Lung (tissue), 12 donors: ENCODE measurements around the gene RAD17. TPM values are rescaled to one million over a fixed set of nuclear protein-coding genes. Genes with fewer than 3 reads are reported as not detected.
"Not testable (repeated sequence)": the region's sequence is repeated elsewhere in the genome, so short reads cannot be mapped to it uniquely, and the experiment has no call there.

Source experiments
- ATAC-seq: fragments of 200-7000 bp; cut with Tn5 transposase; one replicate; pipeline ENCODE4 v1.9.1; 2020; ENCODE audit warnings: moderate number of reproducible peaks; ENCODE audit not compliant: insufficient read depth, low FRiP score
- DNase-seq, 3 donors: peaks; one replicate each; pipeline ENCODE4 v3.0.0-alpha.2; 2013 to 2017
- H3K27ac ChIP-seq, 2 donors: one replicate each; pipeline ENCODE4 v1.5.1; 2013; ENCODE audit warnings: mild to moderate bottlenecking in 2 of 2, moderate library complexity in 2 of 2, control low read depth in 1 of 2, inconsistent platforms in 1 of 2, low read depth in 1 of 2, low read length in 1 of 2
- H3K27me3 ChIP-seq, 3 donors: one replicate each; pipeline ENCODE4 v1.5.1; 2013; ENCODE audit warnings: low read length in 2 of 3; ENCODE audit not compliant: control insufficient read depth in 3 of 3, insufficient read depth in 3 of 3
- H3K36me3 ChIP-seq, 4 donors: one replicate each; pipeline ENCODE4 v1.5.1; 2013; ENCODE audit warnings: low read length in 4 of 4, mild to moderate bottlenecking in 1 of 4, moderate library complexity in 1 of 4; ENCODE audit not compliant: control insufficient read depth in 4 of 4, insufficient read depth in 4 of 4
- H3K4me1 ChIP-seq, 5 donors: one replicate each; pipeline ENCODE4 v1.5.1; 2013; ENCODE audit warnings: low read length in 5 of 5, mild to moderate bottlenecking in 2 of 5, moderate library complexity in 1 of 5; ENCODE audit not compliant: control insufficient read depth in 5 of 5, insufficient read depth in 5 of 5
- H3K4me3 ChIP-seq: one replicate; pipeline ENCODE4 v1.5.1; 2013; ENCODE audit warnings: mild to moderate bottlenecking, control low read depth, moderate library complexity
- H3K9ac ChIP-seq, 2 donors: one replicate each; pipeline ENCODE4 v1.5.1; 2013; ENCODE audit warnings: low read length in 2 of 2, control low read depth in 1 of 2; ENCODE audit not compliant: insufficient read depth in 1 of 2
- H3K9me3 ChIP-seq, 4 donors: one replicate each; pipeline ENCODE4 v1.5.1; 2013; ENCODE audit warnings: low read length in 3 of 4, mild to moderate bottlenecking in 1 of 4, moderate library complexity in 1 of 4; ENCODE audit not compliant: control insufficient read depth in 4 of 4, insufficient read depth in 3 of 4
- WGBS, 2 donors: extraction: QIAGEN DNeasy Blood & Tissue Kit; methylation state at CpG; one replicate each; pipeline ENCODE4 v1.1.7; 2013; 5-methylcytosine and 5-hydroxymethylcytosine counted together
- polyA plus RNA-seq, 2 donors: library from polyadenylated mRNA; stranded (reverse); fragments of 200-250 nt; gene quantifications; one replicate each; pipeline ENCODE4 v1.2.1, GENCODE V29; 2013
- total RNA-seq, 2 donors: library from RNA; depleted of rRNA in 1 of 2; stranded (reverse); fragments of >200 nt in 1 of 2; gene quantifications; one replicate each; pipeline ENCODE4 v1.2.1, GENCODE V29; 2014 to 2021
- TF ChIP-seq, protein P1 (sequence below): IDR thresholded peaks from 2 replicates; pipeline ENCODE4 v1.5.1; 2012; ENCODE audit warnings: mild to moderate bottlenecking; ENCODE audit errors: control extremely low read depth, extremely low read depth
- donor health status: control.
- donor health status: control.
- donor health status: Bipolar disorder and iron deficiency.
- donor health status: healthy.
- donor health status: DM: yes; HTN: yes; CAD: no.

Gene RAD17
- total and polyA plus RNA-seq, 4 donors: 10.0 to 39.8 (median 14.7) TPM

DNA sequence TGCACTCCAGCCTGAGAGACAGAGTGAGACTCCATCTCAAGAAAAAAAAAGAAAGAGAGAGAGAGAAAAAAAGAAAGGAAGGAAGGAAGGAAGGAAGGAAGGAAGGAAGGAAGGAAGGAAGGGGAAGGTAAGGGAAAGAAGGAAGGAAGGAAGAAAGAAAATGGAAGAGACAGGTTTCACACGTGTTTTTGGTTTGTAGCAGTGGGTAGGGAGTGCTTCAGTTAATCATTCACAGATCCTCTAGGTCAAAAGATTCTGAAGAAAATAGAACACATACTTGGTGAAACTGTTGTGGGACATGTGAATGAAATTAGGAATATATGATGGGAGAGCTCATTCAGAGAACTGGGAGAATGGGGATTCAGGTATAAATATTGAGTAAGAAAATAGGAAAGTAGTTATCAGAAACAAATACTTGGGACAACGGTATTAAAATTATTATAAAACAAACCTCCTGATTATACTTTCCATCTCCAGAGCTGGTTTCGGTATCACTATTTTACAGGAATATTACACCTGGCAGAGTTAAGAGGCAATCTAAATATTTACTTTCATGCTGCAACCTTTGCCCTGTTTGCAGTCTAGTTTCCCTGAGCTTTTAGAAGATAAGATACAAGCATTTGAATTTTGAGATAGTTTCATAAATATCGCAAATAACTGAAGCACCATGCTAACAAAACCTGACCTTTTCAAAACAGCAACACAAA is 82.5 kb downstream of the RAD17 start:
- ATAC-seq (no peak), DNase-seq (peak in 1 of 3 donors; percentile 34)
- 38 to 56% methylated on average over 4 of the region's 4 CpGs for WGBS, 2 donors
- Histone ChIP-seq H3K27me3 (no peaks in the 10 kb centered on the region), H3K27ac (no peak overlapping the region), H3K4me1 (peaks cover 0 to 2% (median 0%) of the 10 kb centered on the region in 5 donors), H3K9ac (no peak overlapping the region), H3K36me3 (no peaks in the 10 kb centered on the region), H3K9me3 (no peaks in the 10 kb centered on the region), H3K4me3 (no peak overlapping the region)
- TF ChIP-seq, protein P1, sequence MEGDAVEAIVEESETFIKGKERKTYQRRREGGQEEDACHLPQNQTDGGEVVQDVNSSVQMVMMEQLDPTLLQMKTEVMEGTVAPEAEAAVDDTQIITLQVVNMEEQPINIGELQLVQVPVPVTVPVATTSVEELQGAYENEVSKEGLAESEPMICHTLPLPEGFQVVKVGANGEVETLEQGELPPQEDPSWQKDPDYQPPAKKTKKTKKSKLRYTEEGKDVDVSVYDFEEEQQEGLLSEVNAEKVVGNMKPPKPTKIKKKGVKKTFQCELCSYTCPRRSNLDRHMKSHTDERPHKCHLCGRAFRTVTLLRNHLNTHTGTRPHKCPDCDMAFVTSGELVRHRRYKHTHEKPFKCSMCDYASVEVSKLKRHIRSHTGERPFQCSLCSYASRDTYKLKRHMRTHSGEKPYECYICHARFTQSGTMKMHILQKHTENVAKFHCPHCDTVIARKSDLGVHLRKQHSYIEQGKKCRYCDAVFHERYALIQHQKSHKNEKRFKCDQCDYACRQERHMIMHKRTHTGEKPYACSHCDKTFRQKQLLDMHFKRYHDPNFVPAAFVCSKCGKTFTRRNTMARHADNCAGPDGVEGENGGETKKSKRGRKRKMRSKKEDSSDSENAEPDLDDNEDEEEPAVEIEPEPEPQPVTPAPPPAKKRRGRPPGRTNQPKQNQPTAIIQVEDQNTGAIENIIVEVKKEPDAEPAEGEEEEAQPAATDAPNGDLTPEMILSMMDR: no peak

DNA sequence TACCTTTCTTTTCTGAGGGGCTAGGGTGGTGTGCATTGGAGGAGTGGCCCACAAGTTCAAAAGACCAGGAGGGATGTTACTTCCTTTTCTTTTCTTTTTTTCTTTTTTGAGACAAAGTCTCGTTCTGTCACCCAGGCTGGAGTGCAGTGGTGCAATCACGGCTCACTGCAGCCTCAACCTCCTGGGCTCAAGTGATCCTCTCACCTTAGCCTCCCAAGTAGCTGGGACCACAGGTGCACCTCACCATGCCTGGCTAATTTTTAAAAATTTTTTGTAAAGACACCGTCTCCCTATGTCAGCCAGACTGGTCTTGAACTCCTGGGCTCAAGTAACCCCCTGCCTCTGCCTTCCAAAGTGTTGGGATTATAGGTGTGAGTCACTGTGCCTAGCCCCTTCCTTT is 83.9 kb downstream of the RAD17 start:
- H3K9me3 ChIP-seq, H3K36me3 ChIP-seq, H3K27ac ChIP-seq, H3K4me3 ChIP-seq, H3K27me3 ChIP-seq, H3K4me1 ChIP-seq, ATAC-seq, DNase-seq, H3K9ac ChIP-seq: not testable (repeated sequence)
- WGBS, 2 donors: 75 to 88% methylated on average over 3 of the region's 3 CpGs

DNA sequence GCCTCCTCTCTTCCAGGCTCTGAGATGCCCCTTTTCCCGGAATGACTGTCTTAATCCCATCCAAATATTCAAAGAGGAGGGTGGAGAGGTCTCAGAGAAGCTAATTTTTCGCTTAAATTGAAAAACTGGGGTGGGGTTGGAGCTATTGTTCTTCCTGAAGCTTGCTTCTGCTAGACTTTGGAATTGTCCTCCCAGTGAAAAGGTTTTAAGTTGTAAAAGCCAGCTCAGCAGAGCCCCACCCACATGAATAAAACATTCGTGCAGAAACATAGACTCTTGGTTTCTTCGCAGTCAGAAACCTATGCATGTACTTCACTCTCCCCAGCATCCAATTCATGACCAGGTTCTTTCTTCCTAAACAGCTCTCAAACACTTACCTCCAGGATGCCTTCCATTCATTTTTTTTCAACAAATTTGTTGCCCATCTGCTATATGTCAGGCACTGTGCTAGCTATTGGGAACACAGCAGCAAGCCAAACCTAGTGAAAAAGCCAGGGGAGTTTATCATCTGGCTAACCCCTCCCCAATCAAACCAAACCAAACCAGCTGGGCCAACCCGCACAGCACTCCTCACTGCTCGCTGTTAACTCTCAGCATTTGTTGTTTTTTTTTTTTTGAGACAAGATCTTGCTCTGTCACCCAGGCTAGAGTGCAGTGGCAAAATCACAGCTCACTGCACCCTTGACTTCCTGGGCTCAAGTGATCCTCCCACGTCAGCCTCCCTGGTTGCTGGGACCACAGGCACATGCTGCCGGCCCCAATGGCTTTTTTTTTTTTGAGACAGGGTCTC is 85.0 kb downstream of the RAD17 start:
- no peak overlapping the region for H3K9ac ChIP-seq
- H3K4me1 ChIP-seq: peaks cover 0 to 2% (median 0%) of the 10 kb centered on the region in 5 donors
- H3K36me3 ChIP-seq: no peaks in the 10 kb centered on the region
- no peaks in the 10 kb centered on the region for H3K9me3 ChIP-seq
- peak; percentile 39 for ATAC-seq
- no peak overlapping the region for H3K4me3 ChIP-seq
- TF ChIP-seq, protein P1: no peak
- peak overlapping the region in 1 of 2 donors; percentile 53 for H3K27ac ChIP-seq
- H3K27me3 ChIP-seq: no peaks in the 10 kb centered on the region
- 59 to 69% methylated on average over 8 of the region's 8 CpGs for WGBS, 2 donors
- no peak for DNase-seq

DNA sequence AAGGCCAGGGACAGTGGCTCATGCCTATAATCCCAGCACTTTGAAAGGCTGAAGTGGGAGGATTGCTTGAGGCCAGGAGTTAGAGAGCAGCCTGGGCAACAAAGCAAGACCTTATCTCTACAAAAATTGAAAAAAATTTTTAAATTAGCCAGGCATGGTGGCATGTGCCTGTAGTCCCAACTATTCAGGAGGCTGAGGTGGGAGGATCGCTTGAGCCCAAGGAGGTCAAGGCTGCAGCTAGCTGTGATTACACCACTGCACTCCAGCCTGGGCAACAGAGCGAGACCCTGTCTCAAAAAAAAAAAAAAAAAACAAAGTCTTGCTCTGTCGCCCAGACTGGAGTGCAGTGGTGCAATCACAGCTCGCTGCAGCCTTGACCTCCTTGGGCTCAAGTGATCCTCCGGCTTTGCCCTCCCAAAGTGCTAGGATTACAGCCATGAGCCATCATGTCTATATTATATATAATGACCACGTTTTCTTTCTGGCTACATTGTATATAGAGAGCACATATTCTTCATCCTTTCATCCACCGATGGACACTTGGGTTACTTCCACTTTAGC is 85.9 kb downstream of the RAD17 start:
- not testable (repeated sequence) for H3K4me3 ChIP-seq, H3K36me3 ChIP-seq, H3K4me1 ChIP-seq, H3K27ac ChIP-seq, H3K27me3 ChIP-seq, H3K9ac ChIP-seq, DNase-seq, H3K9me3 ChIP-seq, ATAC-seq
- WGBS, 2 donors: 73 to 80% methylated on average over 7 of the region's 7 CpGs
